ENCODE results near the gene FAM83D. TPM values are rescaled to one million over a fixed set of nuclear protein-coding genes. Genes with fewer than 3 reads are reported as not detected.

Gene FAM83D
- total and polyA plus RNA-seq, 2 of the 8 experiments (the other 6 are each of a cell fraction or from before 2014, with no cell fraction given), result 60.9 to 62.6 TPM

GRCh38 chr20:38968090-38968489 lies 41.9 kb downstream of the FAM83D start (continued):
- TF ChIP-seq TEAD4 (IDR thresholded peaks at IDR 0.05; ENCODE audit: low read depth, low read length) (no peak), SP1 (IDR thresholded peaks at IDR 0.05; ENCODE audit: low read depth, low read length) (no peak)
